Lower leg skin (tissue), 3 donors: ENCODE data around the gene PDE6H.

Experiments
- CTCF ChIP-seq, 3 donors: fragments of 450-650 bp; IDR thresholded peaks; one replicate each; pipeline ENCODE4 v1.5.1; 2016; ENCODE audit warnings: antibody characterized with exemption in 3 of 3, mild to moderate bottlenecking in 3 of 3, moderate library complexity in 2 of 3
- POLR2A ChIP-seq, 2 donors: fragments of 450-650 bp; IDR thresholded peaks; one replicate each; pipeline ENCODE4 v1.6.1; 2016 to 2017; ENCODE audit warnings: antibody characterized with exemption in 2 of 2, mild to moderate bottlenecking in 1 of 2, moderate library complexity in 1 of 2

DNA sequence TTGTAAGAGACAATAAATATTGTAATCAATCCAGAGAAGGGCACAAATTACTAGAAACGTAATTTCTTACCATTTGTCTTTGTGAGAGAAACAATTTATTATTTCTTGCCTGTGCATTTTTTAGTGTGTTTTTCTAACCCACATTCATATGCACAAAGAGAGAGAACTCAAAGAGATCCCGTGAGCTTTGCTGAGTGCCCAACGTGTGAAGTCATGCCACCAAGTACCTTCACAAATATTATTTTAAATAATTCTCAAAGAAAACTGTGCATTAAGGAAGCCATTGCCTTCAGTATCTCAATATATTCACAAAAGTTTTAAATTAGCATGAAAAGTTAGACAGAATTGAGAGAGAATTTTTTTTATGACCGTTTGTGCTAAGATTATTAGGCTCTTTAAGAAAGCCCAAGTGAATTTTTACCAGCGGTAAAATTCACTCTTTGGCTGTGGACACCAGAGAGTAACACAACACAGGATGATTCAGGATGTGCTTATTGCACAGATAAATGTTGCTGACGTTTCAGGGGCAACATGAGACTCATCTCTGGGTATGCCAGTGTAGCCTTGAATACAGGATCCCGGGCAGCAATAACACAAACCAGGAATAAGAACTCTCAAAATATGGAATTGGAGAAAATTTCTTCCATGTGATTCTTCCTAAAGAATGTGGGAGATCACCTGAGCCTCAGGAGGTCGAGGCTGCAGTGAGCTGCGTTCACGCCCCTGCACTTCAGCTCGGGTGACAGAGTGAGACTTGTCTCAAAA is 14.3 kb upstream of the PDE6H start:
- TF ChIP-seq POLR2A (IDR thresholded peaks at IDR 0.05): no peak
- no peak for TF ChIP-seq CTCF (IDR thresholded peaks at IDR 0.05)
